Vagina (tissue), 2 donors: ENCODE results near the gene DLX6.

Experiments
- CTCF ChIP-seq, 3 experiments: fragments of 450-650 bp in 2 of 3; fragments of 200-600 bp in 1 of 3; sonication (generic) in 1 of 3; IDR thresholded peaks; one replicate each; pipeline ENCODE4 v1.5.1; 2017 to 2019; ENCODE audit warnings: antibody characterized with exemption in 3 of 3, mild to moderate bottlenecking in 2 of 3, moderate library complexity in 2 of 3
- POLR2AphosphoS5 ChIP-seq, 2 donors: sonication (generic); formaldehyde crosslinking; IDR thresholded peaks; one replicate each; pipeline ENCODE4 v1.9.0; 2017; ENCODE audit warnings: antibody characterized with exemption in 2 of 2, mild to moderate bottlenecking in 2 of 2, low read depth in 1 of 2; ENCODE audit not compliant: insufficient read depth in 1 of 2

- TF ChIP-seq POLR2AphosphoS5 (IDR thresholded peaks at IDR 0.05; ENCODE audit: insufficient read depth in 1 of 2, low read depth in 1 of 2) (no peak), CTCF (IDR thresholded peaks at IDR 0.05) (no peak)
Observed at GRCh38 chr7:96977445-96977844, 27.9 kb upstream of the DLX6 start.
